ENCODE results near the gene PRXL2A. TPM values are rescaled to one million over a fixed set of nuclear protein-coding genes. Genes with fewer than 3 reads are reported as not detected.
A peak's percentile ranks its signal among the peaks of the same experiment; 100 is the strongest.

Gene PRXL2A
- total RNA-seq, 2 experiments from 2014 or later: 4.5 to 5.2 TPM

DNA sequence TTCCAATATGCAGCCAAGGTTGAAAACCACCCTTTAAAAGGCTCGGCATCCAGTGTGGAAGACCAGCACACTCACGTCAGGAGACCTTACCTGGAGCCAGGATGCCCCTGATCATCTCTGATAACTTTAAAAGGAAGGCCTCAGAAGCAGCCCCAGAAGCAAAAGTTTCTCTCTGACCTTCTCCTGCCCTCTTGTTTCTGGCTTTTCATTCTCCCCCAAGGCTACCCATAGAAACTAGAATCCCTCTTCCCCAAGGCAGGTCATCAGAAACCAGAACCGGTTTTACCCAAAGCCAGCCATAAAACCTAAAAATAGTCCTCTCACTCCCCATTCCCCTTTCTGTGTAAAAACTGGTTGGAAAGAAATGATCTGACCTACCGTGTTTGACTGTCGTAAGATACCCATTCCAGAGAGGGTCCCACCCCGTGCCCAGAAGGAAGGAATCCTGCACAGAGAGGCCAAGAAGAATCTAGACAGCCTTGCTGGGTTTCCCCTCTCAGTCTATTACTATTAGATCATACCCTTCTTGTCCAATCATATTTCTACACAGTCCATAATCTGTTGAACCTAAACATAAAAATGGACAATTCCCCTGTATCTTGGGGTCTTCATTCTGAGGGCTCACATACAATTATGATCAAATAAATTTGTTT is 28.2 kb downstream of the PRXL2A start:
- H3K27me3 Mint-ChIP-seq: peaks cover 17% of the 10 kb centered on the region
- H3K4me1 Mint-ChIP-seq: no peaks in the 10 kb centered on the region
- CTCF ChIA-PET: interaction anchor here (0.9 to 1.0 kb wide), 3 partner anchors 8 to 69 kb away, joined by 3 to 4 read pairs (median 4); no protein-coding TSS in a partner anchor
- H3K4me3 Mint-ChIP-seq: no peak overlapping the region
- no peaks in the 10 kb centered on the region for H3K9me3 Mint-ChIP-seq
- POLR2A ChIA-PET: no interaction called here
- no peak for DNase-seq
- H3K27ac Mint-ChIP-seq: no peak overlapping the region
- H3K36me3 Mint-ChIP-seq (ENCODE audit: low read depth): no peaks in the 10 kb centered on the region

DNA sequence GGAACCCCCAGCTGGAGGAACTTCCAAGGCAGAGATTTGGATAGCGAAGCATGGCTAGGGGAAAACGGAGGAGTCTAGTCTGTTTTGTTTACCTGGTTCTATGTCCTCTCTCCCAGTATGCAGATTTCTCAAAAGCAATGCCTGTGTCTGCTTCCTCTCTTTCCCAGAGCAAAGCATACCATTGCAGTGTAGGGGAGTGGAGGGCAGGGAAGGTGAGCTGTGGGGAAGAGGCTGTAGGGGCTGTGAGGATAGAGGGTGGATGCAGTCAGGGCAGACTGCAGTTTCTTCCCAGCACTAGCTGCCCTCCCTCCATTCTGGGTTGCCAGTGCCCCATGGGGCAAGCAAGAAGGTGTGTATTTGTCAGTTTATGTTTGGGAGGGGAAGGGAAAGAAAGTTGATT is 28.9 kb downstream of the PRXL2A start:
- Mint-ChIP-seq H3K9me3 (no peaks in the 10 kb centered on the region), H3K4me1 (no peaks in the 10 kb centered on the region), H3K27me3 (peaks cover 17% of the 10 kb centered on the region), H3K36me3 (ENCODE audit: low read depth) (no peaks in the 10 kb centered on the region), H3K4me3 (no peak overlapping the region), H3K27ac (no peak overlapping the region)
- ChIA-PET CTCF (interaction anchor here (1.0 kb wide), 1 partner anchor 22 kb away, joined by 4 read pairs; no protein-coding TSS in a partner anchor), POLR2A (no interaction called here)
- no peak for DNase-seq

DNA sequence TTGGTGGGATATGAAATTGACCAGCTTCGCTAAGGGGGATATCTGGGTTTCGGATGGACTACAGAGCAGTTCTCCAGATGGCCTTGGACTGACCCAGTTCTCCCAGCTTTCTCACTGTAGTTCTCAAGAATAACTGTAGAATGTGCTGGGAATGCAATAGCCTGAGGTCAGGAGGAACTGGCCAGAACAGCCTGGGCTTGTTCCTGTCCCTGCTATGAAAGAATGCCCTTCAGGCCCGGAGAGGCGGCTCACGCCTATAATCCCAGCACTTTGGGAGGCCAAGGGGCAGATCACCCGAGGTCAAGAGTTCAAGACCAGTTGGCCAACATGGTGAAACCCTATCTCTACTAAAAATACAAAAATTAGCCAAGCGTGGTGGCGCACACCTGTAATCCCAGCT is 33.5 kb downstream of the PRXL2A start:
- H3K9me3 Mint-ChIP-seq: no peaks in the 10 kb centered on the region
- H3K27ac Mint-ChIP-seq: no peak overlapping the region
- no peak for DNase-seq
- ChIA-PET CTCF (interaction anchor here (0.6 to 14.5 kb wide), 3 partner anchors 59 to 124 kb away, joined by 3 to 318 read pairs (median 6); no protein-coding TSS in a partner anchor), POLR2A (no interaction called here)
- H3K27me3 Mint-ChIP-seq: peaks cover 17% of the 10 kb centered on the region
- H3K4me3 Mint-ChIP-seq: no peak overlapping the region
- no peaks in the 10 kb centered on the region for H3K36me3 Mint-ChIP-seq (ENCODE audit: low read depth)
- H3K4me1 Mint-ChIP-seq: peaks cover 19% of the 10 kb centered on the region

DNA sequence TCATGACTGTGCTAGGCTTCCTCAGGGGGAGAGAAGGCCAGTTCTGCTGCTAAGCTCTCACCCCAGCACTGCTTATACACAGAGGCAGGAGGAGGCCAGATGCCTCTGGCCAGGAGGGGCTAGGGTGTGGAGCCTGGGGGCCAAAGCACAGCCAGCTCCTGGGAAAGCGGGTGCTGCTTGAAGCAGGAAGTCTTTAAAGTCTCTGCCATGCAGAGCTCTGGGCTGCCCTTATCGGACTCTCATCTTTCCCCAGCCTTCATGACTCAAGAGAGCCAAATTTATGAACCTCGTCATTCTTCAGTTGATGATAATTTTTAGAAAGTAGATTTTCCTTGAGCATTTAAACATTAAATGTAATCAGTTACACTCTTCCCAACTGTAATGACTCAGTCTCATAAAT is 34.5 kb downstream of the PRXL2A start:
- Mint-ChIP-seq H3K4me3 (no peak overlapping the region), H3K4me1 (peaks cover 30% of the 10 kb centered on the region), H3K36me3 (ENCODE audit: low read depth) (no peaks in the 10 kb centered on the region), H3K27ac (no peak overlapping the region), H3K9me3 (no peaks in the 10 kb centered on the region), H3K27me3 (peaks cover 7% of the 10 kb centered on the region)
- CTCF ChIA-PET: interaction anchor here (1.2 to 14.5 kb wide), 8 partner anchors 10 to 220 kb away, joined by 3 to 318 read pairs (median 20); no protein-coding TSS in a partner anchor
- POLR2A ChIA-PET: interaction anchor here (2.0 kb wide), 1 partner anchor 25 kb away, joined by 7 read pairs; no protein-coding TSS in a partner anchor
- DNase-seq: no peak

DNA sequence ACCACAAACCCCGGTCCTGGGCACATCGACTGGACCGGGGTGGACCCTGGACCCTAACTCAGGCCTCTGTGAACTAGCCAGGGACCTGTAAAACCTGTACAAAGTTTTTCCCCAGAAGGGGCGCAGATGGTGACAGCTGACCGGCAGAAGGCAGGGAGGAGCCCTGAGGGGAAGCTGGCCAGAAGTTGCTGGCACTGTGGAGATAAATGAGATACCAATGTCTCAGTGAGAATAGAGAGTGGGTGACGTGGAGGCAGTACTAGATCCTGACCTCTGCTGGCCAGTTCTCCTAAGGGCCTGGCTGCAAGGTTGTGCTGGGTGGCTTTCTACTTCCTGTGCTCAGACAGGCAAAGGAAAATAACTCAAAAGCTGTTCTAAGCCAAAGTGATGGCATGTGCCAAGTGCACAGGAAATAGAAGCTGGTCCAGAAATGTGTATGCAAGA is 35.2 kb downstream of the PRXL2A start:
- CTCF ChIA-PET: interaction anchor here (0.7 to 14.5 kb wide), 31 partner anchors 9 to 257 kb away, joined by 3 to 318 read pairs (median 6); no protein-coding TSS in a partner anchor
- no peak overlapping the region for H3K4me3 Mint-ChIP-seq
- H3K9me3 Mint-ChIP-seq: no peaks in the 10 kb centered on the region
- H3K27ac Mint-ChIP-seq: peak overlapping the region; percentile 66
- DNase-seq: peak; percentile 32
- POLR2A ChIA-PET: interaction anchor here (0.8 to 2.3 kb wide), 9 partner anchors 13 to 86 kb away, joined by 3 to 22 read pairs (median 4); no protein-coding TSS in a partner anchor
- no peaks in the 10 kb centered on the region for H3K36me3 Mint-ChIP-seq (ENCODE audit: low read depth)
- peaks cover 4% of the 10 kb centered on the region for H3K27me3 Mint-ChIP-seq
- H3K4me1 Mint-ChIP-seq: peaks cover 36% of the 10 kb centered on the region

DNA sequence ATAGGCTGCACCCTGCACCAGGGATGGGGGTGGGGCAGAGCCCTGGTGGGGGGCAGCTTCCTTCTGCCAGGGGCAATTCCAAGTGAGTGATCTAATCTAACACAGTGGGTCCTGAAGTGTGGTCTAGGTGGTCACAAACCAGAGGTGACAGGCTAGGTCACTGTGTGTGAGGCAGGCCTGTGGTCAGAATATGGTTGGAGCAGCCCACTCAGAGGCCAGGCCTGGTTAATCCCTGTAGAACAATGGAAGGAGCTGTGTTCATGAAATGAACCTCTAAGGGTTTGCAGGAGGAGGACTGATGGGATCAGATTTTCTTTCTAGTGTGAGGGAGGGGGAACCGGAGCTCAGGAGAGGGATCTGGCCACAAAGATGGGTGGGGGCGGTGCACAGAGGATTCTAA is 35.8 kb downstream of the PRXL2A start:
- DNase-seq: no peak
- peaks cover 37% of the 10 kb centered on the region for H3K4me1 Mint-ChIP-seq
- H3K36me3 Mint-ChIP-seq (ENCODE audit: low read depth): no peaks in the 10 kb centered on the region
- H3K9me3 Mint-ChIP-seq: no peaks in the 10 kb centered on the region
- H3K27me3 Mint-ChIP-seq: peaks cover 3% of the 10 kb centered on the region
- H3K4me3 Mint-ChIP-seq: no peak overlapping the region
- ChIA-PET CTCF (interaction anchor here (0.7 to 14.5 kb wide), 32 partner anchors 8 to 256 kb away, joined by 3 to 318 read pairs (median 6); no protein-coding TSS in a partner anchor), POLR2A (interaction anchor here (0.8 to 2.3 kb wide), 13 partner anchors 12 to 86 kb away, joined by 3 to 22 read pairs (median 5); no protein-coding TSS in a partner anchor)
- peak overlapping the region; percentile 66 for H3K27ac Mint-ChIP-seq

DNA sequence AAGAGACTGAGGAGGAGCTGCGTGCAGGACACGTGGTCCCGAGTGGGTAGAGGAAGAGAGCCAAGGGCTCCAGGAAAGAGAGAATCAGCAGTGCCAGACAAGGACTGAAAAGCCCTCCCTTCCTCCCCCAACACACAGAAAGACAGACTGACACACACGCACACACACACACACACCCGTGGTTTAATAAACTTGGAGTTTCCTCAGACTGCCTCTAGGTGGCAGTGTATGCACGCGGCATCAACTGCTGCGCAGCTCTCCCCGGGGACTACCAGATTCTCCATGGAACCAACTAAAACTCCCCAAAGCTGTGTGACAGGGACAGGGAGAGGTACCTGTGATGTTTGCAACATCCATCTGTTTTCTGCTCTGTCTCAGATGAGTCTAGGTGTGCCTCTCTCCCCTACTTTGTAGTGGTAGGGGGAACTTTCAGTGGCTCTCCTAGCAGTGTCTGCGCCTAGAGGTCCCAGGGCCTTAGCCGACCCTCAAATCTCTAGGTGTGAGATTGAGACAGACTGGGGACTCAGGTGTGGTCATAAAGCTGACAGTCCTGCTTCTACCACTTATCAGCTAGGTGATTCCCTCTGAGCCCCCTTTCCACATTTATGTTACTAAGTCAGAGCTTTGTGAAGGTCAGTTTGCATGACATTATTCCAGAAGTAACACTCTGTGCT is 36.4 kb downstream of the PRXL2A start:
- no peaks in the 10 kb centered on the region for H3K9me3 Mint-ChIP-seq
- DNase-seq: peak; percentile 79
- no peaks in the 10 kb centered on the region for H3K36me3 Mint-ChIP-seq (ENCODE audit: low read depth)
- no peaks in the 10 kb centered on the region for H3K27me3 Mint-ChIP-seq
- ChIA-PET POLR2A (interaction anchor here (0.8 to 2.3 kb wide), 13 partner anchors 12 to 71 kb away, joined by 3 to 22 read pairs (median 5); no protein-coding TSS in a partner anchor), CTCF (interaction anchor here (0.7 to 14.5 kb wide), 33 partner anchors 8 to 272 kb away, joined by 3 to 318 read pairs (median 6); no protein-coding TSS in a partner anchor)
- H3K4me1 Mint-ChIP-seq: peaks cover 42% of the 10 kb centered on the region
- H3K27ac Mint-ChIP-seq: no peak overlapping the region
- no peak overlapping the region for H3K4me3 Mint-ChIP-seq

DNA sequence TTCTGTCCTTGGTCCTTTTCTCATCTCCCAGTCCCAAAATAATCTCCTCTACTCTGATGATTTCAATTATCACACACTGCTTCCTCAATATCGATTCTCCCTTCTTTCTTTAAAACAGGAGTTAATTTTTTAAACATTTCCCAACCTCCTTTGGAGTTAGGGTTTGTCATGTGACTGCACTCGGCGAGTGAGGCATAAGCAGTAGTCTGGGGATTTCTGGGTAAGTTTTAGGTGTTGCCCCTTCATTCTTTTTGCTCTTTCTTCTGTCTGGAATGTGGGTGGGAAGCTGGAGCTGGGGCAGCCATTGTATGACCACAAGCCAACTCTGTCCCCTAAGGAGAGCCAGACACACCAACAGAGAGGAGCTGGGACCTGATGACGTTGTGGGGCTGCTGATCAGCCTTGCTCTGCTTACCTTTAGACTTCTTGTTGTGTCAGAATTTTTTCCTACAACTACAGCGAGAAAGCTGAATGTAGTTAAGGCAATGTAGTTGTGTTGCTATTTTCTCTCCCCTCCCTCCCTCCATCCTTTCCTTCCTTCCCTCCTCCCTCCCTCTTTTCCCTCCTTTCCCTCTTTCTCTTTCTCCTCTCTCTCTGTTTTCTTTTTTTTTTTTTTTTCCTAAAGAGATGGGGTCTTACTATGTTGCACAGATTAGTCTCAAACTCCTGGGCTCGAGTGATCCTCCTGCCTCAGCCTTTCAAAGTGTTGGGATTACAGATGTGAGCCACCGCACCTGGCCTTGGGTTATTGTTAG is 39.3 kb downstream of the PRXL2A start:
- H3K27ac Mint-ChIP-seq: peak overlapping the region; percentile 36
- ChIA-PET CTCF (interaction anchor here (0.6 to 14.5 kb wide), 6 partner anchors 12 to 138 kb away, joined by 3 to 318 read pairs (median 4); no protein-coding TSS in a partner anchor), POLR2A (interaction anchor here (1.0 to 1.2 kb wide), 3 partner anchors 9 to 58 kb away, joined by 3 to 5 read pairs (median 3); no protein-coding TSS in a partner anchor)
- H3K9me3 Mint-ChIP-seq: no peaks in the 10 kb centered on the region
- no peak for DNase-seq
- H3K4me3 Mint-ChIP-seq: no peak overlapping the region
- no peaks in the 10 kb centered on the region for H3K36me3 Mint-ChIP-seq (ENCODE audit: low read depth)
- H3K27me3 Mint-ChIP-seq: no peaks in the 10 kb centered on the region
- peaks cover 42% of the 10 kb centered on the region for H3K4me1 Mint-ChIP-seq

DNA sequence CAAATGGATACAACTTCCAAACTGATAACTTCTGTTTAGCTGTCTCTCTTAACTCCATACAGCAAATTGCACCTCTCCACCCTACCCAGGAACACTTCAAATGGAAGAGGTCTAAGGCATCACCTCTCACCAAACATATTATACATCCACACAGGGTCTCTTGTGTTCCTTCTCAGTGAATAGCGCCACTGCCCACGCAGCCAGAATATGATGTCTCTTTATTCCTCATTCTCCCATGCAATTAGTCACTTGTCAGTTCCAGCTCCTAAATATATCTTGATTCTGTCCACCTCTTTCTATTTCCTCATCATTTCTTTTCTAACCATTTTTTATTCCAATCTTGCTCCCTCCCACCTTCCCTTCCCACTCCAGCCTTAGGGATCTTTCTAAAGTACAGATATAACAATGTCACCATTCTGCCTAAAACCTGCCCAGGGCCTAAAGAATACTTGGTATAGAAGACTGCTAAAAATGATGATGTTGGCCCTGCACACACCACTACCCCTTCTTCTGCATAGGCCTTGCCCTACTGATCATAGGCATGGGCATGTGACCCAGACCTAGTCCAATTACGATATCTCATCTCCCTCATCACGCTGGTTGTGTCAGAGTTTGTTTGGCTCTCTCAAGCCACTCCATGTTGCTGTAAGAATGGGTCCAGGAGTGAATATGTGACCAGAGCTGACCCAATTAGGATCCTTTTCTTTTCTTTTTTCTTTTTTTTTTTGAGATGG is 40.0 kb downstream of the PRXL2A start:
- ChIA-PET CTCF (interaction anchor here (0.6 to 14.5 kb wide), 7 partner anchors 8 to 137 kb away, joined by 3 to 318 read pairs (median 3); no protein-coding TSS in a partner anchor), POLR2A (interaction anchor here (1.0 to 1.3 kb wide), 4 partner anchors 9 to 57 kb away, joined by 3 to 5 read pairs (median 3); no protein-coding TSS in a partner anchor)
- Mint-ChIP-seq H3K4me1 (peaks cover 44% of the 10 kb centered on the region), H3K36me3 (ENCODE audit: low read depth) (no peaks in the 10 kb centered on the region), H3K4me3 (no peak overlapping the region), H3K27ac (no peak overlapping the region), H3K27me3 (no peaks in the 10 kb centered on the region), H3K9me3 (no peaks in the 10 kb centered on the region)
- no peak for DNase-seq

DNA sequence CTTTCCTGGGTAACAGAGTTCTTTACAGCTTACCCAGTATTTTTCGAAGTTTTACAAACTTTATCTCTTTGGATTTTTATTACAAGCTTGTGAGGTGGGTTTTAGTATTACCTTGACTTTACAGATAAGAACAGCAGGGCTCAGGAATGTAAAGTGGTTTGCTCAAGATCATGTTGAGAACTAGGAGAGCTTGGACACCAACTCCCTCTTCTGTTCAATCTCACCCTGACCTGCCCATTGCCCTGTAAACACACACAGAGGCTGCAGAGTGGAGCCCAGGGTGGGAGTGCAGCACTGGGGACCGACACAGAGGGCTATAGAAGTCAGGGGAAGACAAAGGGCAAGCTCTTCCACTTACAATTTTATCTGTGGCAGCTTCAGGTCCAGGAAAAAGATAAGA is 41.2 kb downstream of the PRXL2A start:
- ChIA-PET POLR2A (interaction anchor here (0.9 to 1.5 kb wide), 4 partner anchors 10 to 56 kb away, joined by 3 to 7 read pairs (median 4); no protein-coding TSS in a partner anchor), CTCF (interaction anchor here (0.7 to 14.5 kb wide), 4 partner anchors 12 to 51 kb away, joined by 3 to 318 read pairs (median 3); no protein-coding TSS in a partner anchor)
- DNase-seq: no peak
- Mint-ChIP-seq H3K9me3 (no peaks in the 10 kb centered on the region), H3K27me3 (no peaks in the 10 kb centered on the region), H3K4me1 (peaks cover 36% of the 10 kb centered on the region), H3K27ac (no peak overlapping the region), H3K4me3 (no peak overlapping the region), H3K36me3 (ENCODE audit: low read depth) (no peaks in the 10 kb centered on the region)

DNA sequence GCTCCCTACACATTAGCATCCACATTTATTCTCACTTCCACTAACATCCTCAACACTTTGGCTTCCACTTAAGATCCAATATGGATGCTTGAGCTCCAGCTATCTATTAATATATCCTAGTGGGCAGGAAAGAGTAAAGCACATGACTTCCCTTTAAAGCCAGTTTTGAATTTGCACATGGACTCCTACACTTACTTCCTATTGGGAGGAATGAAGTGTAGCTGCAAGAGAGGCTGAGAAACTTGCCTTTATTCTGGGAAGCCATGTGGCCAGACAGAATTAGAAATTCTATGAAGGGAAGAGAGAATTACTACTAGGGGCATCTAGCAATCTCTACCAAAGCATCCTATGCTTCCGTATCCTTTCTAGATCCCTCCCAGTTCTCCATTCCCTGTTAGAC is 42.8 kb downstream of the PRXL2A start:
- Mint-ChIP-seq H3K4me3 (no peak overlapping the region), H3K9me3 (no peaks in the 10 kb centered on the region), H3K27ac (no peak overlapping the region), H3K27me3 (no peaks in the 10 kb centered on the region), H3K4me1 (peaks cover 38% of the 10 kb centered on the region), H3K36me3 (ENCODE audit: low read depth) (peaks cover 11% of the 10 kb centered on the region)
- ChIA-PET CTCF (interaction anchor here (14.5 kb wide), 1 partner anchor 50 kb away, joined by 318 read pairs; no protein-coding TSS in a partner anchor), POLR2A (interaction anchor here (1.5 kb wide), 1 partner anchor 10 kb away, joined by 3 read pairs; no protein-coding TSS in a partner anchor)
- no peak for DNase-seq
